Neuronal stem cell (in vitro differentiated cells): Measurements from ENCODE around the gene CDC14B.

Source experiments
- DNase-seq: peaks from one replicate; pipeline ENCODE4 v3.0.0-alpha.2; 2013; ENCODE audit warnings: low spot score
- H2AFZ ChIP-seq: one replicate; pipeline ENCODE4 v1.6.1; 2013; ENCODE audit warnings: mild to moderate bottlenecking, low read length, inconsistent platforms
- H2AK5ac ChIP-seq: 2 replicates; pipeline ENCODE4 v1.6.1; 2013; ENCODE audit warnings: low read depth, mild to moderate bottlenecking, inconsistent platforms, low read length, moderate library complexity, mixed read lengths
- H2BK120ac ChIP-seq: 2 replicates; pipeline ENCODE4 v1.6.1; 2013; ENCODE audit warnings: low read depth, mild to moderate bottlenecking, inconsistent platforms, low read length, moderate library complexity, mixed read lengths
- H2BK12ac ChIP-seq: one replicate; pipeline ENCODE4 v1.6.1; 2013; ENCODE audit warnings: low read length, inconsistent platforms
- H2BK15ac ChIP-seq: 2 replicates; pipeline ENCODE4 v1.6.1; 2013; ENCODE audit warnings: mild to moderate bottlenecking, low read length, inconsistent platforms, mixed read lengths
- H2BK5ac ChIP-seq: one replicate; pipeline ENCODE4 v1.6.1; 2013; ENCODE audit warnings: inconsistent platforms, mild to moderate bottlenecking, low read length, moderate library complexity
- H3K14ac ChIP-seq: one replicate; pipeline ENCODE4 v1.6.1; 2013; ENCODE audit warnings: low read length, inconsistent platforms
- H3K18ac ChIP-seq: 2 replicates; pipeline ENCODE4 v1.6.1; 2013; ENCODE audit warnings: low read length, inconsistent platforms
- H3K23ac ChIP-seq: 2 replicates; pipeline ENCODE4 v1.6.1; 2013; ENCODE audit warnings: low read depth, mild to moderate bottlenecking, mixed read lengths, low read length, inconsistent platforms; ENCODE audit not compliant: poor library complexity
- H3K27ac ChIP-seq: replicated peaks from 3 replicates; pipeline ENCODE4 v1.5.1; 2013; ENCODE audit warnings: low read length, inconsistent platforms
- H3K27me3 ChIP-seq, 3 experiments: 2 replicates each; pipeline ENCODE4 v1.6.1; 2013; ENCODE audit warnings: low read length in 3 of 3, mild to moderate bottlenecking in 2 of 3, inconsistent platforms in 1 of 3, low read depth in 1 of 3, mixed read lengths in 1 of 3, moderate library complexity in 1 of 3; ENCODE audit not compliant: control insufficient read depth in 3 of 3, insufficient read depth in 3 of 3
- H3K36me3 ChIP-seq, 2 donors: replicated peaks in 1 of 2; 2 replicates each; pipeline ENCODE4 v1.6.1; 2013; ENCODE audit warnings: low read length in 2 of 2; ENCODE audit not compliant: control insufficient read depth in 2 of 2, insufficient read depth in 2 of 2
- H3K4ac ChIP-seq: 2 replicates; pipeline ENCODE4 v1.6.1; 2013; ENCODE audit warnings: inconsistent platforms, mild to moderate bottlenecking, low read length, moderate library complexity
- H3K4me1 ChIP-seq, 2 donors: 1 replicate in 1 of 2; 2 replicates in 1 of 2; pipeline ENCODE4 v1.6.1; 2013; ENCODE audit warnings: low read length in 2 of 2, low read depth in 1 of 2; ENCODE audit not compliant: control insufficient read depth in 2 of 2, insufficient read depth in 1 of 2
- H3K4me2 ChIP-seq: one replicate; pipeline ENCODE4 v1.6.1; 2013; ENCODE audit warnings: mild to moderate bottlenecking, low read length, inconsistent platforms; ENCODE audit not compliant: insufficient read depth, poor library complexity, severe bottlenecking
- H3K4me3 ChIP-seq, 2 donors: 2 replicates each; pipeline ENCODE4 v1.5.1; 2013; ENCODE audit warnings: low read length in 2 of 2, mild to moderate bottlenecking in 2 of 2, inconsistent platforms in 1 of 2, moderate library complexity in 1 of 2
- H3K79me1 ChIP-seq: one replicate; pipeline ENCODE4 v1.6.1; 2013; ENCODE audit warnings: low read depth, mild to moderate bottlenecking, inconsistent platforms, low read length, moderate library complexity
- H3K9ac ChIP-seq: one replicate; pipeline ENCODE4 v1.6.1; 2013; ENCODE audit warnings: mild to moderate bottlenecking, low read depth, low read length, inconsistent platforms; ENCODE audit not compliant: poor library complexity
- H3K9me3 ChIP-seq, 2 donors: replicated peaks in 1 of 2; 2 replicates each; pipeline versions ENCODE3 to v1.6.1; 2013; ENCODE audit warnings: low read length in 2 of 2, mild to moderate bottlenecking in 2 of 2, inconsistent platforms in 1 of 2, low read depth in 1 of 2, mixed read lengths in 1 of 2, moderate library complexity in 1 of 2; ENCODE audit not compliant: control insufficient read depth in 2 of 2, insufficient read depth in 1 of 2
- H4K8ac ChIP-seq: one replicate; pipeline ENCODE4 v1.6.1; 2013; ENCODE audit warnings: low read depth, mild to moderate bottlenecking, inconsistent platforms, low read length, moderate library complexity
- H4K91ac ChIP-seq: one replicate; pipeline ENCODE4 v1.6.1; 2013; ENCODE audit warnings: low read length, low read depth, mild to moderate bottlenecking, inconsistent platforms; ENCODE audit not compliant: poor library complexity
- WGBS, 2 donors: extraction: QIAGEN DNeasy Blood & Tissue Kit; methylation state at CpG; one replicate each; pipeline ENCODE4 v1.1.7; 2013; ENCODE audit warnings: missing lambda C conversion rate in 2 of 2, mixed read lengths in 1 of 2; ENCODE audit not compliant: insufficient read length in 2 of 2, insufficient replicate concordance in 1 of 2; ENCODE audit errors: extremely low coverage in 2 of 2; 5-methylcytosine and 5-hydroxymethylcytosine counted together

CDC14B gene

GRCh38 chr9:96621618-96622017 lies 2.0 kb upstream of the CDC14B start:
- Histone ChIP-seq H3K23ac (no peak overlapping the region), H2BK120ac (no peak overlapping the region), H3K4me3 (no peak overlapping the region), H2BK12ac (no peak overlapping the region), H2BK5ac (no peak overlapping the region), H2BK15ac (no peak overlapping the region), H3K9ac (no peak overlapping the region), H3K79me1 (peaks cover 11% of the 10 kb centered on the region), H3K27me3 (peaks cover 0 to 7% (median 0%) of the 10 kb centered on the region in 3 experiments), H3K4me1 (peaks cover 11 to 19% of the 10 kb centered on the region in 2 donors), H3K4ac (no peak overlapping the region), H3K14ac (no peak overlapping the region), H3K18ac (no peak overlapping the region), H4K8ac (no peak overlapping the region), H3K36me3 (no peaks in the 10 kb centered on the region), H2AK5ac (no peak overlapping the region), H3K27ac (no peak overlapping the region), H3K9me3 (no peaks in the 10 kb centered on the region), H2AFZ (peak overlapping the region; percentile 88), H4K91ac (no peak overlapping the region), H3K4me2 (no peak overlapping the region)
- no CpG with 5 or more reads among the region's 4 CpGs for WGBS, 2 donors
- no peak for DNase-seq

DNA sequence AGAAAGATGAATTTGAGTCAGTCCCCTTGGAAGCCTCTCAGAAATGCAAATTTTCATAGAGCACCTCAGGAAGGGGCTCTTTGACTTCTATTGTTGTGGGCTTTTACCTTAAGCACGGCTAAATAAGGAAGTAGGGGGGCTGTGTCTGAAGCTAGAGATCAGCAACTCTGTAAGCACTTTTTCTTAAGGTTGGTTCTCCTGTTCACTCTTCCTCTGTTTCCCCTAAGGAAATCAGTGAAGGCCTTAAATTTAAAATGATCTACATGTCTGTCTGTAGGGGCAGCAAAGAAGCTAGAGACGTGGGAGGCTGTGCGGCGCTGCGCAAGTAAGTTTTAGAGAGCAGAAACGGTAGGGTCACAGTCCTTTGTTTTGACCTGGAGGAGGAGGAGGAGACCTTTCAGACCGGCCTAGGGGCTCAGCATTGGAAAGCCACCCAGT lies 1.2 kb upstream of the CDC14B start:
- Histone ChIP-seq H3K27me3 (peaks cover 0 to 7% (median 0%) of the 10 kb centered on the region in 3 experiments), H2BK5ac (no peak overlapping the region), H3K27ac (no peak overlapping the region), H3K18ac (no peak overlapping the region), H3K4me2 (no peak overlapping the region), H3K4me3 (peak overlapping the region in 1 of 2 donors; percentile 75), H2AK5ac (no peak overlapping the region), H2BK15ac (no peak overlapping the region), H3K9ac (no peak overlapping the region), H3K36me3 (no peaks in the 10 kb centered on the region), H3K9me3 (no peaks in the 10 kb centered on the region), H4K8ac (no peak overlapping the region), H3K79me1 (peaks cover 11% of the 10 kb centered on the region), H2AFZ (peak overlapping the region; percentile 88), H3K4me1 (peaks cover 11 to 19% of the 10 kb centered on the region in 2 donors), H4K91ac (no peak overlapping the region), H3K14ac (no peak overlapping the region), H3K23ac (no peak overlapping the region), H2BK120ac (no peak overlapping the region), H3K4ac (no peak overlapping the region), H2BK12ac (no peak overlapping the region)
- DNase-seq: no peak
- WGBS, 2 donors: no CpG with 5 or more reads among the region's 7 CpGs

- Histone ChIP-seq H2BK12ac (no peak overlapping the region), H3K27ac (no peak overlapping the region), H3K36me3 (no peaks in the 10 kb centered on the region), H3K18ac (no peak overlapping the region), H3K9ac (no peak overlapping the region), H3K4ac (no peak overlapping the region), H2BK15ac (no peak overlapping the region), H3K9me3 (no peaks in the 10 kb centered on the region), H3K4me3 (peak overlapping the region in 1 of 2 donors; percentile 75), H2BK120ac (no peak overlapping the region), H3K4me2 (peak overlapping the region; percentile 52), H3K4me1 (peaks cover 11 to 19% of the 10 kb centered on the region in 2 donors), H2AK5ac (no peak overlapping the region), H3K23ac (no peak overlapping the region), H4K91ac (no peak overlapping the region), H4K8ac (no peak overlapping the region), H3K79me1 (peaks cover 13% of the 10 kb centered on the region), H2BK5ac (no peak overlapping the region), H3K27me3 (peaks cover 0 to 7% (median 0%) of the 10 kb centered on the region in 3 experiments), H2AFZ (peak overlapping the region; percentile 88), H3K14ac (no peak overlapping the region)
- no peak for DNase-seq
- WGBS, 2 donors: no CpG with 5 or more reads among the region's 11 CpGs
These were observed 505 bp upstream of the CDC14B start for GRCh38 chr9:96620181-96620514.

DNA sequence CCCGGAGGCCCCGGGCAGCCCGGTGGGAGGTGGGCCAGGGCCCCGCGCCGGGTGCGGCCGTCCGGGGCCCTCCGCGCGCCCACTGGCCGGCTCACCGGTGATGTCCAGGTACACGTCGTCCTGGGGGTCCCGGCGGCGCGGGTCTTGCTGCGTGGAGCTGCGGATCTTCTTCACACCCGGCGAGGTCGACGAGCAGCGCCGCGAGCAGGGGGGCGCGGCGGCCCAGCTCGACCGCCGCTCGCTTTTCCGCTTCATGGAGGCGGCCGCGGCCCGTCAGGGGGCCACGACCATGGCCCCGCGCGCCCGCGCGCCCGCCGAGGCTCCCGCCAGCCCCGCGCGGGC lies 548 bp downstream of the CDC14B start:
- H3K4me1 ChIP-seq: peaks cover 11 to 19% of the 10 kb centered on the region in 2 donors
- no peak overlapping the region for H2BK15ac ChIP-seq
- H3K4me2 ChIP-seq: peak overlapping the region; percentile 84
- peaks cover 0 to 7% (median 0%) of the 10 kb centered on the region in 3 experiments for H3K27me3 ChIP-seq
- no peak overlapping the region for H4K91ac ChIP-seq
- no peaks in the 10 kb centered on the region for H3K36me3 ChIP-seq
- H2AK5ac ChIP-seq: peak overlapping the region; percentile 70
- H3K79me1 ChIP-seq: peaks cover 13% of the 10 kb centered on the region
- peak overlapping the region; percentile 94 for H3K18ac ChIP-seq
- peak overlapping the region; percentile 75 to 95 for H3K4me3 ChIP-seq
- H3K9ac ChIP-seq: peak overlapping the region; percentile 86
- H4K8ac ChIP-seq: no peak overlapping the region
- H2BK12ac ChIP-seq: no peak overlapping the region
- H2BK5ac ChIP-seq: no peak overlapping the region
- WGBS, 2 donors: no CpG with 5 or more reads among the region's 54 CpGs
- no peak overlapping the region for H3K14ac ChIP-seq
- no peak overlapping the region for H2BK120ac ChIP-seq
- no peaks in the 10 kb centered on the region for H3K9me3 ChIP-seq
- H3K27ac ChIP-seq: no peak overlapping the region
- no peak for DNase-seq
- H3K4ac ChIP-seq: no peak overlapping the region
- H3K23ac ChIP-seq: no peak overlapping the region
- peak overlapping the region; percentile 83 for H2AFZ ChIP-seq
